HS-27A (cell line): ENCODE measurements around the gene SLC15A4.

Experiments
- DNase-seq: peaks from one replicate; pipeline ENCODE4 v3.0.0-alpha.2; 2012; ENCODE audit warnings: low read depth, missing footprints

SLC15A4 gene

GRCh38 chr12:128754275-128754674 lies 69.5 kb downstream of the SLC15A4 start:
- no peak for DNase-seq

DNA sequence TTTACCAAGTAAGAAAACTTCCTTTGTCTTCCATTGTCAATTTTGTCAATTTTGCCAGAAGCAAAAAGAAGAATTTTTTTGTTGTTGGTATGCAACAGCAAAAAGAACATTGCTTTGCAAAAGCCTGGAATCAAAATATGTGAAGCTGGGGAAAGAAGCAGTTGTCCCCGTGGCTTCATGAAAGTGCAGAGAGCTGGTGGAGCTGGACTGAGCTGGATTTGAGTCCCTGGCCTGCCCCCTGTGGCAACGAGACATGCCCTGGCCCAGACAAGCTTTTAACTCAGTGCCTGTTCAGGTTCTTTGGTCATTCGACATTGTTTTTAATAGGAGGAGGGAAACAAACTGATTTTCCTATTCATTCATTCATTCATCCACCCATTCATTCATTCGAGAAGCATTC lies 70.3 kb downstream of the SLC15A4 start:
- DNase-seq: no peak

DNA sequence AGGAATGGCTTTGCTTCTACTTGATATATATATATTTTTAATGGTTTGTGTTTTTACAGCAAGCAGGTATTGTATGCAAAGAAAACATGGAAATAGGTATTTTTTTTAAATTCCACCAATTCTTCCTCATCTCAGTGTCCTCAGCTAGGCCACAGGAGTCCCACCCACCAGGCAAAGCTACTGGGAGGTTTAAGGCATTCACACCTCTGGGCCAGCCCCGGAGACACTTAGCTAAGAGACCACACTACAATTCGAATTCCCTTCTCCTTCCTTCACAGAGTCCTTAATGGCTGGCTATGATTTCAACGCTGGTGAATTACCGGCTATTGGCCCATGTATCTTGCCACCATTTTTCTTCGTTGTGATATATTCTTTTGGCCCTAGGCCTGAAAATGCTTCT lies 71.4 kb downstream of the SLC15A4 start:
- DNase-seq: no peak

GRCh38 chr12:128747441-128747840 lies 76.3 kb downstream of the SLC15A4 start:
- DNase-seq: no peak

DNA sequence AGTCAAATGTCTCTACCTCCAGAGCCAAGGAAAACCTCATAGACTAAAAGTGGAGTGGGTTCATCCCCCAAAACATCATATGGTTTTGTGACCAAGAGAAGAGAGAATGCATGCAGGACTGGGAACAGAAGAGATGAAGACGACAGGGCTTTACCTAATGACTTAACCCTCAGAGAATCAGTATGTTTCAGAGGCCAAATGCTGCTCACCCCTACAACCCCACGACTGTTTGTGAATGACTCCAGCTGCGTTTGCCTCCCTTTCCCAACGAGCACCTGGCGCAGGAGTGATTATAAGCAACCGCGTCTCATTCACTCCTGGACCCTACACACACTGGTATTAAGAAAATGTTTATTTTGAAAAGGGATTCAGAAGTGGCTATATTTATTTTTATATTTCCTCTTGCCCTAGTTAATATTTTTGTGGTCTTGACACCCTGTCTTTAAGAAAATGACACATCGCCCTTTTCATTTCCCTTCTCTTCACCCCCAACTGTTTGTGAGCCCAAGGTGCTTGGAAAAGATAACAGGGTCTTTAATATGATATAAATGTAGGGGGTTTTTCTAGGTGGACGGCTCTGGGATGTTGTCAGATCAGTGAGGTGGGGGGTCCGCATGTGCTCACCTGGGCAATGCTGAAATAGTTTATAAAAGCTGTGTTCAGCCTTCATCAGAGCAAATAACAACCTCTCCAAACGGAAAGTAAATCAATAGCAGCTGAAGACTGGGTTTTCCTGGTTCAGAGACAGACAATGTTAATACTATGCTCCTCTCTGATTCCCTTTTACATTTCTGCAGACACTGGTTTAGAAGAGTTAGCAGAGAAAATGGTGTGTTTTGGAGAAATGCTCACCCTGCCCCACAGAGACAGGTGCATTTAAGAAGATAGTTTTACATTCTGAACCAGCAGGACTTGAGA lies 77.7 kb downstream of the SLC15A4 start:
- no peak for DNase-seq

GRCh38 chr12:128743916-128744315 lies 79.8 kb downstream of the SLC15A4 start:
- no peak for DNase-seq
